Measurements from ENCODE around the gene TMEM150C. TPM values are rescaled to one million over a fixed set of nuclear protein-coding genes. Genes with fewer than 3 reads are reported as not detected.

Gene TMEM150C
- total RNA-seq, 1 experiment from 2014 or later, result 2.7 TPM

DNA sequence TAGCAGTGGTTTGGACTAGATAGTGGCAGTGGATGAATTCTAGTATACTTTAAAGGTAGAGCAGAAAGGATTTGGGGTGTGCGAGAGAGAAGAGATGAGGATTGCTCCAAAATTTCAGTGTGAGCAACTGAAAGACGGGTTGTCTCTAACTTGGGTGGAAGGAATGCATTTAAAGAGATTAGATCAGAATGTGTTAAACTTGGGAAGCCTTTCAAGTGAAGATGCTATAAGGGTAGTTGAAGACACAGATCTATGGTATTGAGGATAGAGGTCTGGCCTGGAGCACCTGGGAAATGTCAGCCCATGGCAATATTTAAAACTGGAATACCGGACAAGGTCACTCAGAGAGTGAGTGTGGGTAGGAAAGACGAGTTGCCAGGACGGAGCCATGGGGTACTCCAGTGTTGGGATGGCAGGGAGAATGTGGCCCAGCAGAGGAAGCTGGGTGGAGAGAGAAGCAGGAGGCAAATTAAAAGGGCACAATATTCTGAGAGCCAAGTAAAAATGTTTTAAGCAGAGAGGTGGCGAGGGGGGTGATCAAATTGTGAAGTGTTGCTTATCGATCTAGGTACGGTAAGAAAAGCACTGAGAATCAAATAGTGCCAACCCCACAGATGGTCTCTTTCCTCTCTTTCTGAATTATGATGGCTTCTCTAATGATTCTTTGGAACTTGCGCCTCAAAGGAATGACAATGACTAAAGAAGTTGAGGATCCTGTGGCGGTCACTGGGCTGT lies 80.8 kb downstream of the TMEM150C start:
- H3K18ac ChIP-seq (ENCODE audit: insufficient read length, low read depth, low read length), result no peak overlapping the region
- Mint-ChIP-seq H3K36me3 (ENCODE audit: insufficient read depth in 1 of 3, low read depth in 3 of 3) (peaks cover 0 to 4% (median 0%) of the 10 kb centered on the region in 3 experiments; a peak in 1 of 7 replicates), H3K4me3 (no peak overlapping the region), H3K9me3 (peaks cover 0 to 2% of the 10 kb centered on the region in 2 experiments; a peak in 2 of 5 replicates), H3K27ac (peak overlapping the region in 2 of 3 experiments; percentile 17 to 63; a peak in 1 of 7 replicates), H3K4me1 (peaks cover 16 to 19% of the 10 kb centered on the region in 2 experiments), H3K27me3 (ENCODE audit: low read depth) (no peaks in the 10 kb centered on the region)
- no CpG with 5 or more reads among the region's 10 CpGs for WGBS (ENCODE audit: extremely low coverage, insufficient read length, low lambda C conversion rate)
- no peak overlapping the region for H2BK120ac ChIP-seq (ENCODE audit: low read depth, low read length, poor library complexity, severe bottlenecking)
- no peak overlapping the region for H3K4me2 ChIP-seq (ENCODE audit: insufficient read depth, insufficient read length, low read length)
- no peak overlapping the region for H4K8ac ChIP-seq (replicated peaks; ENCODE audit: insufficient read length, low read depth, low read length)
- no peak overlapping the region for H2AFZ ChIP-seq (ENCODE audit: low read length)
- no peak overlapping the region for H4K5ac ChIP-seq (ENCODE audit: insufficient read length, low read depth, low read length)
- no peak overlapping the region for H3K27ac ChIP-seq (ENCODE audit: insufficient read length, low read depth, low read length)
- H3K23ac ChIP-seq (ENCODE audit: insufficient read length, low read depth, low read length), result no peak overlapping the region
- no peak overlapping the region for H2AK5ac ChIP-seq (ENCODE audit: insufficient read length, low read length)
- no peaks in the 10 kb centered on the region for H3K79me1 ChIP-seq (ENCODE audit: insufficient read depth, low read depth, low read length, poor library complexity, severe bottlenecking)
- TF ChIP-seq, protein P1, sequence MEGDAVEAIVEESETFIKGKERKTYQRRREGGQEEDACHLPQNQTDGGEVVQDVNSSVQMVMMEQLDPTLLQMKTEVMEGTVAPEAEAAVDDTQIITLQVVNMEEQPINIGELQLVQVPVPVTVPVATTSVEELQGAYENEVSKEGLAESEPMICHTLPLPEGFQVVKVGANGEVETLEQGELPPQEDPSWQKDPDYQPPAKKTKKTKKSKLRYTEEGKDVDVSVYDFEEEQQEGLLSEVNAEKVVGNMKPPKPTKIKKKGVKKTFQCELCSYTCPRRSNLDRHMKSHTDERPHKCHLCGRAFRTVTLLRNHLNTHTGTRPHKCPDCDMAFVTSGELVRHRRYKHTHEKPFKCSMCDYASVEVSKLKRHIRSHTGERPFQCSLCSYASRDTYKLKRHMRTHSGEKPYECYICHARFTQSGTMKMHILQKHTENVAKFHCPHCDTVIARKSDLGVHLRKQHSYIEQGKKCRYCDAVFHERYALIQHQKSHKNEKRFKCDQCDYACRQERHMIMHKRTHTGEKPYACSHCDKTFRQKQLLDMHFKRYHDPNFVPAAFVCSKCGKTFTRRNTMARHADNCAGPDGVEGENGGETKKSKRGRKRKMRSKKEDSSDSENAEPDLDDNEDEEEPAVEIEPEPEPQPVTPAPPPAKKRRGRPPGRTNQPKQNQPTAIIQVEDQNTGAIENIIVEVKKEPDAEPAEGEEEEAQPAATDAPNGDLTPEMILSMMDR (conservative IDR thresholded peaks at IDR 0.05), result no peak
- H4K20me1 ChIP-seq (ENCODE audit: control insufficient read depth, insufficient read depth, insufficient read length), result no peaks in the 10 kb centered on the region
- H3T11ph ChIP-seq (ENCODE audit: low read length), result no peak overlapping the region
- DNase-seq, result no peak
- no peaks in the 10 kb centered on the region for H3K4me1 ChIP-seq (ENCODE audit: insufficient read depth, low read length)
- no peak overlapping the region for H3K14ac ChIP-seq (ENCODE audit: insufficient read depth, low read length)
- H2BK5ac ChIP-seq (ENCODE audit: insufficient read length, low read length), result no peak overlapping the region
- no peak overlapping the region for H3K4ac ChIP-seq (ENCODE audit: low read depth, low read length)
- no peaks in the 10 kb centered on the region for H3K9me3 ChIP-seq (ENCODE audit: control insufficient read depth, low read depth, low read length)
- no peaks in the 10 kb centered on the region for H3K23me2 ChIP-seq (ENCODE audit: insufficient read length, low read depth, low read length, poor library complexity, severe bottlenecking)
- no peaks in the 10 kb centered on the region for H3K27me3 ChIP-seq (ENCODE audit: insufficient read depth, low read length)
- H2BK15ac ChIP-seq (ENCODE audit: low read depth, low read length), result no peak overlapping the region
- no peak overlapping the region for H3K9ac ChIP-seq (ENCODE audit: extremely low read depth, insufficient read length, low read length)
- no peak overlapping the region for H2BK12ac ChIP-seq (ENCODE audit: insufficient read length, low read depth, low read length)
- H2BK20ac ChIP-seq (ENCODE audit: low read depth, low read length, poor library complexity, severe bottlenecking), result no peak overlapping the region
- H4K91ac ChIP-seq (ENCODE audit: insufficient read length, low read depth, low read length), result no peak overlapping the region
- H3K56ac ChIP-seq (ENCODE audit: insufficient read length, low read depth, low read length), result no peak overlapping the region
- no peaks in the 10 kb centered on the region for H3K79me2 ChIP-seq (ENCODE audit: insufficient read depth, low read length)
